Ectodermal cell (in vitro differentiated cells): ENCODE measurements around the gene BBS1.

Experiments used
- H3K27ac ChIP-seq: 2 replicates; pipeline ENCODE4 v1.7.0; 2013; ENCODE audit warnings: mild to moderate bottlenecking, low read depth, low read length; ENCODE audit not compliant: insufficient read depth, poor library complexity, severe bottlenecking
- H3K27me3 ChIP-seq: 2 replicates; pipeline ENCODE4 v1.7.0; 2013; ENCODE audit warnings: mild to moderate bottlenecking, low read length; ENCODE audit not compliant: insufficient read depth, control insufficient read depth, poor library complexity, severe bottlenecking
- H3K36me3 ChIP-seq: one replicate; pipeline ENCODE4 v1.7.0; 2013; ENCODE audit warnings: low read length; ENCODE audit not compliant: control insufficient read depth, insufficient read depth
- H3K4me1 ChIP-seq: one replicate; pipeline ENCODE4 v1.7.0; 2013; ENCODE audit warnings: low read length; ENCODE audit not compliant: control insufficient read depth, insufficient read depth
- H3K4me3 ChIP-seq: 2 replicates; pipeline ENCODE4 v1.7.0; 2013; ENCODE audit warnings: low read depth, low read length, control low read depth; ENCODE audit not compliant: insufficient read depth
- H3K9me3 ChIP-seq: 2 replicates; pipeline ENCODE4 v1.7.0; 2013; ENCODE audit warnings: mild to moderate bottlenecking, low read length, moderate library complexity; ENCODE audit not compliant: control insufficient read depth
- WGBS, 2 experiments: methylation state at CpG; one replicate each; pipeline ENCODE4 v1.1.7; 2013; ENCODE audit warnings: missing lambda C conversion rate in 2 of 2; 5-methylcytosine and 5-hydroxymethylcytosine counted together

Gene BBS1

DNA sequence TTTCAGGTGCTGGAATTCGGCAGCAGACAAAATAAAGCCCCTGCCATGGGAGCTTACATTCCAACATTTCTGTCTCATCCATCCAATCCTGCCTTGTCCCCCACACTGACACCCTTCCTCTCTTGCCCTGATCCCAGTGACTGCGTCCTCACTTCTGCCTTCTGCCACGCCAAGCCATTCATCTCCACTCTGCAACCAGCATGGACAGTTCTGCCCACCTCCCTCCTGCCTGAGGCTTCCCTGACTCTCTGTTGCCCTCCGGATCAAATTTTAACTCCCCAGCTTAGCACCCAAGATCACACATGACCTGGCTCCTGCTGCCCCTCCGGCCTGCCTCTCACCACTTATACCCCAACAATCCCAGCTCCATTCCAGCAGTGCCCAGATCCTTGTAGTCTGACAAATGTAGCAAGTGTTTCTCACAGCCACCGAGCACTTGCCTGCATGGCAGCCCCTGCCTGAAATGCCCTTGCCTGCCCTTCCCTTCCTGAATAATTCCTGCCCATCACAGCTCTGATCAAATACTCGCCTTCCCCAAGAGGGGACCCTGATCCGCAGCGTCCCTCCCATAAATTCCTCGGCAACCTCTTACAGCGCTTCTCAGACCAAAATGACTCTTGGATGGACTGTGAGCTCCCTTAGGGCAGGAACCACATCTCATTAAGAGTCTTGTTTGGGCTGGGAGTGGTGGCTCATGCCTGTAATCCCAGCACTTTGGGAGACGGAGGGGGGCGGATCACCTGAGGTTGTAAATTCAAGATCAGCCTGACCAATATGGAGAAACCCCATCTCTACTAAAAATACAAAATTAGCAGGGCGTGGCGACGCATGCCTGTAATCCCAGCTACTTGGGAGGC is 38.6 kb downstream of the BBS1 start:
- Histone ChIP-seq H3K27ac (no peak overlapping the region), H3K9me3 (no peaks in the 10 kb centered on the region), H3K4me3 (no peak overlapping the region), H3K27me3 (no peaks in the 10 kb centered on the region), H3K4me1 (peaks cover 22% of the 10 kb centered on the region), H3K36me3 (no peaks in the 10 kb centered on the region)
- 78 to 80% methylated on average over 16 of the region's 16 CpGs for WGBS, 2 experiments

DNA sequence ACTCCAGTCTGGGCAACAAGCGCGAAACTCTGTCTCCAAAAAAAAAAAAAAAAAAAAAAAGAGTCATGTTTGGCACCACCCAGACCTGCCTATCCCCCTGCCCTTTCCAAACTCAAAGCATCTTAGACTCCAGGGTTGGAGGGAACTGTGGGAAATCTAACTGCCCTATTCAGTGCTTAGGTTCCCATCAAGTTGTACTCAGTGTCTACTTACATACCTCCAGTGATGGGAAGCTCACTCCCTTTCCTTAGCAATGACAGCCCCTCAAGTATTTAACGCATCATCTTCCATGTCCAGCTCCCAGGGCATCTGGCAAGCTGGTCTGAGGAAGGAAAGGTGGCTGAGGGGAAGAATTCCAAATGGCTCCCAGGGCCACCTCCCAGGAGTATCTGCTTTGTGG is 39.3 kb downstream of the BBS1 start:
- Histone ChIP-seq H3K27me3 (no peaks in the 10 kb centered on the region), H3K27ac (no peak overlapping the region), H3K36me3 (no peaks in the 10 kb centered on the region), H3K9me3 (no peaks in the 10 kb centered on the region), H3K4me3 (no peak overlapping the region), H3K4me1 (peaks cover 22% of the 10 kb centered on the region)
- WGBS, 2 experiments = 90% methylated on average over 3 of the region's 3 CpGs

DNA sequence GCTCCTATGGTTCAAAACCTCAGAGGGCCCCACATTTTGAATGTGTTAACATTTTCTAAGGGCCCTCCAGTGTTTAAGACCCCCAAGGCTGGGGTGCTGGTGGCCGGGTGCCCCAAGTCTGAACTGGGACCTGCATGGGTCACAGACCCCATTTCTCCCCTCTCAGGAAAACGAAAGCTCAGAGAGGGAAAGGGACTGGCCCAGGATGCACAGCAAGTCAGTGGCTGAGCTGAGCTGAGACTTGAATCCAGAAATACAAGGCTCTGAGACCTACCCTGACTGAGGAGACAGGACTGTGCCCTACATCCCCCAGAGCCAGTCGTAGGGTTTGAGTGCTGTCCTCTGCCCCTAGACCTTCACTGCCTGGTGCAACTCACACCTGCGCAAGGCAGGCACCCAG is 40.5 kb downstream of the BBS1 start:
- Histone ChIP-seq H3K27ac (no peak overlapping the region), H3K4me3 (no peak overlapping the region), H3K27me3 (no peaks in the 10 kb centered on the region), H3K36me3 (no peaks in the 10 kb centered on the region), H3K9me3 (no peaks in the 10 kb centered on the region), H3K4me1 (peaks cover 22% of the 10 kb centered on the region)
- 91 to 95% methylated on average over 4 of the region's 4 CpGs for WGBS, 2 experiments

DNA sequence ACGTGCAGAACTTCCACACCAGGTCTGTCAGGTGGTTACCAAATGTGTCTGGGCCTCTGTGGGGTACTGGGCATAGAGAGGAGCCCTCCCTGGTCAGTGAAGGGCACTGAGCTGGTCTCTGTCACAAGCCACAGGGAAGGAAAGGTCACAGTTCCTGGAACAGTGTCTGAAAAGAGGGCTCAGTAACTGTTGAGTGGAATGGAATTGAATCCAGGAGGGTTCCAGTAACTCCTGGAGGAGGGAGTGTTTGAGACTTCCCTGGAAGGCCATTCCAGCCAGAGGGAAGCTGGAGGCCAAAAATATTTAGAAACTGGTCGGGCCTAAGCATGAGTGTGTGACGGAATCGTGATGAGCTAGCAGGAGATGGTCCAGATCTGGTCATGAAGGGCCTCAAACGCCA is 44.2 kb downstream of the BBS1 start:
- Histone ChIP-seq H3K36me3 (peaks cover 10% of the 10 kb centered on the region), H3K9me3 (no peaks in the 10 kb centered on the region), H3K4me1 (no peaks in the 10 kb centered on the region), H3K27me3 (no peaks in the 10 kb centered on the region), H3K4me3 (no peak overlapping the region), H3K27ac (no peak overlapping the region)
- 89 to 95% methylated on average over 5 of the region's 5 CpGs for WGBS, 2 experiments

DNA sequence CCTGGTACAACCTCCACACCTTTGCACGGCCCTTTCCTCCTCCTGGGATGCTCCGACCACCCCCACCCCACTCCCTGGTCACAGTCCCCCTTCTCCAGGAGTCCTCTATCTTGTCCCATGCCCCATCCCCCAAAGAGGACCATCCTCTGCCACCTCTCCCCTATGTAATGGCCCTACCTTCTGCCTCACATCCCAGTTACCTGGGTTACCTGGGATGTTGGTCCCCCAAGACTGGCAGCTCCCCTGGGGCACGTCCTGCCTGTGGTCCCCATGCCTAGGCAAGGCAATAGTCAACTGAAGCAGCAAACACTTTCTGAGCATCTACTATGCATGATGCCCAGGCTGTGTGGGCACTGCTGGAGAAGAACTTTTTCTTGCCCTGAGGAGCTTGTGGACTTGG is 45.0 kb downstream of the BBS1 start:
- 86 to 94% methylated on average over 3 of the region's 3 CpGs for WGBS, 2 experiments
- no peaks in the 10 kb centered on the region for H3K9me3 ChIP-seq

DNA sequence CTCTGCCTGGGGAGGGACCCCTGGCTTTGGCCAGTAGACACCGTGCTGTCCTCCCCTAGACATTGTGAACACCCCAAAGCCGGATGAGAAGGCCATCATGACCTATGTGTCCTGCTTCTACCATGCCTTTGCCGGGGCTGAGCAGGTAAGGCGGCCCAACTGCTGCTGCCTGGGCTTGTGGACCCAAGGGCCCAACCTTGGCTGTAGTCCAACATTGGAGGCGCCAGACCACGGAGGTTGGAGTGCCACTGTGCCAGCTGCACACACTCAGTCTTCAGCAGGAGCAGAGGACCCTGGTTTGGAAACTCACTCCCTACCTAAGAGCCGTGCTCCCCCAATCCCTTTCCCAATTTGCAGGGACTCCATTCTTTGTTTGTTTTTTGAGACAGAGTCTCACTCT is 45.7 kb downstream of the BBS1 start:
- 93 to 94% methylated on average over 7 of the region's 7 CpGs for WGBS, 2 experiments
- Histone ChIP-seq H3K27ac (no peak overlapping the region), H3K27me3 (no peaks in the 10 kb centered on the region), H3K4me3 (no peak overlapping the region), H3K9me3 (no peaks in the 10 kb centered on the region), H3K4me1 (no peaks in the 10 kb centered on the region), H3K36me3 (peaks cover 17% of the 10 kb centered on the region)

More for the DNA sequence above, 45.0 kb downstream of the BBS1 start:
- Histone ChIP-seq H3K27ac (no peak overlapping the region), H3K36me3 (peaks cover 14% of the 10 kb centered on the region), H3K4me3 (no peak overlapping the region), H3K4me1 (no peaks in the 10 kb centered on the region), H3K27me3 (no peaks in the 10 kb centered on the region)

DNA sequence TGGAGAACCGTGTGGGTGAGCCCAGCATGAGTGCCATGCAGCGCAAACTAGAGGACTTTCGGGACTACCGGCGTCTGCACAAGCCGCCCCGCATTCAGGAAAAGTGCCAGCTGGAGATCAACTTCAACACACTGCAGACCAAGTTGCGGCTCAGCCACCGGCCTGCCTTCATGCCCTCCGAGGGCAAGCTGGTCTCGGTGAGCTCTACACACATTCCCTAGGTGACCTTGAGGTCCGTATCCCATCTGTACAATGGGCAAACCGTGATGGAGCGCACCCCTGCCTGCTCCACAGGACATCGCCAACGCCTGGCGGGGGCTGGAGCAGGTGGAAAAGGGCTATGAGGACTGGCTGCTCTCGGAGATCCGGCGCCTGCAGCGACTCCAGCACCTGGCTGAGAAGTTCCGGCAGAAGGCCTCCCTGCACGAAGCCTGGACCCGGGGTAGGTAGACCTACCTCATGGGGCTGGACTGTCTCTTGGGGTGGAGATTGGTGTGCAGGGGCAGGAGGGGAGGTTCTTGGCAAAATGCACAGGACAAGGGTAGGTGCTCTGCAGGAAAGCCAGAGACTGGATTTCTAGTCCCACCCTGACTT is 47.4 kb downstream of the BBS1 start:
- H3K27ac ChIP-seq = no peak overlapping the region
- peaks cover 17% of the 10 kb centered on the region for H3K36me3 ChIP-seq
- no peaks in the 10 kb centered on the region for H3K27me3 ChIP-seq
- no peaks in the 10 kb centered on the region for H3K9me3 ChIP-seq
- WGBS, 2 experiments = 94 to 95% methylated on average over 24 of the region's 24 CpGs
- H3K4me1 ChIP-seq = no peaks in the 10 kb centered on the region
- no peak overlapping the region for H3K4me3 ChIP-seq

DNA sequence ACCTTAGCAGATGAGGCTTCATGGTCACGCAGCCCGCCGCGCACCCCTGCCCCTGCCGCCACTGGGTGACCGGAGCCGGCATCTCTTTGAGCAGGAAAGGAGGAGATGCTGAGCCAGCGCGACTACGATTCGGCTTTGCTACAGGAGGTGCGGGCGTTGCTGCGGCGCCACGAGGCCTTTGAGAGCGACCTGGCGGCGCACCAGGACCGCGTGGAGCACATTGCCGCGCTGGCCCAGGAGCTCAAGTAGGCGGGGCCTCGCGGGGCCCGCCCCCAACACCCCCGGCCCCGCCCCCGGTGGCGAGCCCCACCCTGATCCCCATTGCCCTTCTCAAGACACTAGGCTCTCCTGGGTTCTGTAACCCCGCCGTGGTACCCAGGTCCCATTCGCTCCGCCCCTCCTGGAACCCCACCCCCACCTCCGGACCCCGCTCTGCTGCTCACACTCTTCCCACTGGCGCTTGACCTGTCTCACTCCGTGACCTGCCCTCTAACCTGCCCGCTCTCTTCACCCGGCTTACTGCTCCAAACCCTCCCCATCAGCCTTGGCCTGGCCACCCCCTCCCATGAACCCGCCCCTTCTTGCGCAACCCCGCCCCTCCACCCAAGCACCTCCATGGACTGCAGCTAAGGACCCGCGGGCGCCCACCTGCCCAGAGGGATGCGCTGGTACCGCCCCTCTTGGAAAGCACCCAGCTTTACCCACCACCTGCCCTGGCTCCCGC is 48.9 kb downstream of the BBS1 start:
- H3K4me3 ChIP-seq = no peak overlapping the region
- no peak overlapping the region for H3K27ac ChIP-seq
- peaks cover 17% of the 10 kb centered on the region for H3K36me3 ChIP-seq
- H3K4me1 ChIP-seq = no peaks in the 10 kb centered on the region
- no peaks in the 10 kb centered on the region for H3K27me3 ChIP-seq
- H3K9me3 ChIP-seq = no peaks in the 10 kb centered on the region
- 94 to 95% methylated on average over 50 of the region's 50 CpGs for WGBS, 2 experiments

DNA sequence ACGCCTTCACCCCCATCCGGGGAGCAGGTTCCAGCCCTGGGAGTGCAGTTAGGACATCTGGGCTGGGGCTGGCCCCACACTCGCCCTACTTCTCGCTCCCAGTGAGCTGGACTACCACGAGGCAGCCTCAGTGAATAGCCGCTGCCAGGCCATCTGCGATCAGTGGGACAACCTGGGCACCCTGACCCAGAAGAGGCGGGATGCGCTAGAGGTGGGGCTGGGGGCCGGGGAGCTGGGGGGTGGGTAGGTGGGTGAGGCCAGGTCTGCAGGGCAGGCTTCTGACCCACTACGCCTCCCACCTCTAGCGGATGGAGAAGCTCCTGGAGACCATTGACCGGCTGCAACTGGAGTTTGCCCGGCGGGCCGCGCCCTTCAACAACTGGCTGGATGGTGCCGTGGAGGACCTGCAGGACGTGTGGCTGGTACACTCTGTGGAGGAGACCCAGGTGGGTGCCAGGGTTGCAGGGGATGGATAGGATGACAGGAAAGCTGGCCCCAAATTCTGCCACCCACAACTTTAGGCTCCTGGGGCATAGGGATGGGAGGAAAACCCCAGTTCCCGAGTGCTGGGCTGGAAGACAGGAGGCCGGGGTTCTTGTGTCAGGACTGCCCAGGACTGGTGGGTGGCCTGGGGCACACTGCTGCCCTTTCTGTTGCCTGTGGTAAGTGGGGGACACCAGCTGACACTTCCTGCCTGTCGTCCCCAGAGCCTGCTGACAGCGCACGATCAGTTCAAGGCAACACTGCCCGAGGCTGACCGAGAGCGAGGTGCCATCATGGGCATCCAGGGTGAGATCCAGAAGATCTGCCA is 49.6 kb downstream of the BBS1 start:
- peaks cover 17% of the 10 kb centered on the region for H3K36me3 ChIP-seq
- no peaks in the 10 kb centered on the region for H3K4me1 ChIP-seq
- H3K9me3 ChIP-seq = no peaks in the 10 kb centered on the region
- no peak overlapping the region for H3K27ac ChIP-seq
- no peak overlapping the region for H3K4me3 ChIP-seq
- WGBS, 2 experiments = 92% methylated on average over 27 of the region's 27 CpGs
- H3K27me3 ChIP-seq = no peaks in the 10 kb centered on the region
